Heart left ventricle (tissue), 13 donors: ENCODE measurements around the gene PCNT.

ENCODE experiments used
- POLR2A ChIP-seq, 2 donors: fragments of 450-650 bp; IDR thresholded peaks; one replicate each; pipeline ENCODE4 v1.6.1; 2017; ENCODE audit warnings: antibody characterized with exemption in 2 of 2, mild to moderate bottlenecking in 2 of 2, moderate library complexity in 2 of 2
- TF ChIP-seq, protein P1 (sequence below), 12 donors: fragments of 200-600 bp; sonication (generic) in 4 of 12; IDR thresholded peaks; one replicate each; pipeline versions ENCODE4 v1.5.0 to v1.8.0; 2018 to 2022; ENCODE audit warnings: antibody characterized with exemption in 12 of 12, mild to moderate bottlenecking in 5 of 12
- donor health status: ischemic (EF 13 %, LVEDD 7.1; RV severe dilation, severe dysfunction).
- donor health status: DM: no; HTN: yes; CAD: no.
- donor health status: DM: no; HTN: no; CAD: no.
- donor health status: ischemic (EF 25% LVEDD 6.9; RV normal size, moderate dysfunction).
- donor health status: ischemic (EF 25% LVEDD 5.7; RV mildly dilated, moderate dysfunction).
- donor health status: ischemic (EF 35%, LVEDD 5.7; RV mildly dilated, moderate dysfunction).
- donor health status: nonischemic (EF 11% LVEDD 7.7; RV severe dilation, severe dysfunction).
- donor health status: DM: yes; HTN: yes; CAD: no.
- donor health status: PGD.
- donor health status: ischemic (EF 29% LVEDD 5.4; RV normal size, mild dysfunction).
- donor health status: nonischemic (EF 23%, LVEDD 6.1; RV moderate dilation, normal function).

DNA sequence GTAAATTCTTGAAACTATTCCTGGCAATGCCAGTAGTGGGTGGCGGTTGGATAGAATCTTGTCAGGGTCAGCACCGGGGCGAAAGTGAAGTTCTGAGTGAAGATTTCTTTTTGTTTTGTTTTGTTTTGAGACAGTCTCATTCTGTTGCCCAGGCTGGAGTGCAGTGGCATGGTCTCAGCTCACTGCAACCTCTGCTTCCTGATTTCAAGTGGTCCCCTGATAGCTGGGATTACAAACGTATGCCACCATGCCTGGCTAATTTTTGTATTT lies 33.3 kb downstream of the PCNT start:
- TF ChIP-seq, protein P1, sequence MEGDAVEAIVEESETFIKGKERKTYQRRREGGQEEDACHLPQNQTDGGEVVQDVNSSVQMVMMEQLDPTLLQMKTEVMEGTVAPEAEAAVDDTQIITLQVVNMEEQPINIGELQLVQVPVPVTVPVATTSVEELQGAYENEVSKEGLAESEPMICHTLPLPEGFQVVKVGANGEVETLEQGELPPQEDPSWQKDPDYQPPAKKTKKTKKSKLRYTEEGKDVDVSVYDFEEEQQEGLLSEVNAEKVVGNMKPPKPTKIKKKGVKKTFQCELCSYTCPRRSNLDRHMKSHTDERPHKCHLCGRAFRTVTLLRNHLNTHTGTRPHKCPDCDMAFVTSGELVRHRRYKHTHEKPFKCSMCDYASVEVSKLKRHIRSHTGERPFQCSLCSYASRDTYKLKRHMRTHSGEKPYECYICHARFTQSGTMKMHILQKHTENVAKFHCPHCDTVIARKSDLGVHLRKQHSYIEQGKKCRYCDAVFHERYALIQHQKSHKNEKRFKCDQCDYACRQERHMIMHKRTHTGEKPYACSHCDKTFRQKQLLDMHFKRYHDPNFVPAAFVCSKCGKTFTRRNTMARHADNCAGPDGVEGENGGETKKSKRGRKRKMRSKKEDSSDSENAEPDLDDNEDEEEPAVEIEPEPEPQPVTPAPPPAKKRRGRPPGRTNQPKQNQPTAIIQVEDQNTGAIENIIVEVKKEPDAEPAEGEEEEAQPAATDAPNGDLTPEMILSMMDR (IDR thresholded peaks at IDR 0.05) = no peak
- no peak for TF ChIP-seq POLR2A (IDR thresholded peaks at IDR 0.05)
